K562 (cell line): ENCODE results near the gene HOXA4. TPM values are rescaled to one million over a fixed set of nuclear protein-coding genes. Genes with fewer than 3 reads are reported as not detected.

ENCODE experiments used
- ATAC-seq: fragments of 200-7000 bp; cut with Tn5 transposase; 3 replicates; pipeline ENCODE4 v1.9.1; 2020; ENCODE audit warnings: moderate library complexity
- BruUV-seq: library from RNA; stranded (reverse); fragments of 400-500 nt; replicated peaks from 2 replicates; lab custom pipeline; 2021; lab: Mats Ljungman, UMichigan
- CTCF ChIA-PET: fragments of 300-600 bp; formaldehyde crosslinking; extraction: SDS; loops from one replicate; lab custom pipeline; 2021; ENCODE audit warnings: low intra/inter-chr PET ratio; lab: Yijun Ruan, JAX
- POLR2A ChIA-PET: fragments of 300-600, 350-650 bp; sonication (Branson Sonifier 250); formaldehyde crosslinking; extraction: SDS; loops from one replicate; lab custom pipeline; 2021; ENCODE audit warnings: antibody characterized with exemption, inconsistent platforms; lab: Yijun Ruan, JAX
- DNase-seq, 4 experiments: peaks; one replicate each; pipeline versions ENCODE4 v3.0.0 to v3.0.0-alpha.2; 2011 to 2018; ENCODE audit warnings: low spot score in 3 of 4, mixed read lengths in 3 of 4; ENCODE audit errors: extremely low read depth in 1 of 4
- FAIRE-seq: peaks from 2 replicates; lab custom pipeline; 2011; peaks lifted over from hg19 to GRCh38; lab: Jason Lieb, UNC
- H2AFZ ChIP-seq: 2 replicates; pipeline ENCODE4 v1.6.0; 2011; ENCODE audit warnings: low read depth, low read length, control low read depth, inconsistent platforms
- H3K27ac ChIP-seq: fragments of 200-600 bp; 3 replicates; pipeline ENCODE4 v1.8.0; 2011; ENCODE audit warnings: low read depth, mild to moderate bottlenecking, control low read depth, inconsistent platforms, low read length, moderate library complexity, mixed read lengths; ENCODE audit errors: extremely low read depth
- H3K27me3 ChIP-seq, 2 experiments: fragments of 300-600 bp in 1 of 2; 2 replicates in 1 of 2; 3 replicates in 1 of 2; pipeline versions ENCODE4 v1.6.0 to v1.8.0; 2011; ENCODE audit warnings: inconsistent platforms in 2 of 2, low read length in 2 of 2, mild to moderate bottlenecking in 1 of 2, mixed read lengths in 1 of 2, moderate library complexity in 1 of 2; ENCODE audit not compliant: control insufficient read depth in 2 of 2, insufficient read depth in 2 of 2
- H3K36me3 ChIP-seq: fragments of 300-600 bp; 3 replicates; pipeline ENCODE4 v1.8.0; 2011; ENCODE audit warnings: mild to moderate bottlenecking, low read length, inconsistent platforms; ENCODE audit not compliant: control insufficient read depth, insufficient read depth
- H3K4me1 ChIP-seq, 2 experiments: fragments of 200-600 bp in 1 of 2; replicated peaks in 1 of 2; 2 replicates in 1 of 2; 3 replicates in 1 of 2; pipeline versions ENCODE4 v1.5.1 to v1.8.0; 2011; ENCODE audit warnings: inconsistent platforms in 2 of 2, low read length in 2 of 2, mild to moderate bottlenecking in 1 of 2, mixed read lengths in 1 of 2, moderate library complexity in 1 of 2; ENCODE audit not compliant: control insufficient read depth in 2 of 2, insufficient read depth in 2 of 2
- H3K4me2 ChIP-seq: 2 replicates; pipeline ENCODE4 v1.6.1; 2011; ENCODE audit warnings: low read length, control low read depth, inconsistent platforms, mixed read lengths; ENCODE audit not compliant: insufficient read depth
- H3K4me3 ChIP-seq: fragments of 200-600 bp; sonication (generic), shearing (Covaris generic); 2 replicates; pipeline ENCODE4 v1.5.1; 2016; ENCODE audit warnings: control low read depth, inconsistent platforms
- H3K79me2 ChIP-seq: fragments of 200-600 bp; 3 replicates; pipeline ENCODE4 v1.8.0; 2011; ENCODE audit warnings: low read length, inconsistent platforms; ENCODE audit not compliant: control insufficient read depth, insufficient read depth
- H3K9ac ChIP-seq, 2 experiments: 2 replicates each; pipeline versions ENCODE4 v1.6.0 to v1.6.1; 2011; ENCODE audit warnings: low read depth in 2 of 2, low read length in 2 of 2, control low read depth in 1 of 2, inconsistent platforms in 1 of 2, mild to moderate bottlenecking in 1 of 2, mixed read lengths in 1 of 2; ENCODE audit not compliant: insufficient read depth in 1 of 2
- H3K9me1 ChIP-seq: one replicate; pipeline ENCODE4 v1.6.0; 2011; ENCODE audit warnings: inconsistent platforms, mild to moderate bottlenecking, low read length, moderate library complexity; ENCODE audit not compliant: control insufficient read depth, insufficient read depth
- H3K9me3 ChIP-seq: replicated peaks from 2 replicates; pipeline ENCODE4 v1.5.1; 2011; ENCODE audit warnings: low read depth, low read length, inconsistent platforms; ENCODE audit not compliant: control insufficient read depth, insufficient read depth
- H4K20me1 ChIP-seq: replicated peaks from 2 replicates; pipeline ENCODE4 v1.6.1; 2011; ENCODE audit warnings: low read length, inconsistent platforms, mixed read lengths; ENCODE audit not compliant: control insufficient read depth, insufficient read depth
- CEBPB ChIP-seq: fragments of 450-650 bp; IDR thresholded peaks from 2 replicates; pipeline ENCODE4 v1.6.1; 2016; ENCODE audit warnings: missing genetic modification characterization, missing compliant biosample characterization
- DDX20 ChIP-seq: fragments of 450-650 bp; IDR thresholded peaks from 2 replicates; pipeline ENCODE4 v1.6.1; 2016; ENCODE audit warnings: missing genetic modification characterization, low read depth, mild to moderate bottlenecking, missing compliant biosample characterization, moderate library complexity
- HCFC1 ChIP-seq: IDR thresholded peaks from 2 replicates; pipeline ENCODE4 v1.6.1; 2012; ENCODE audit warnings: low read depth, low read length, improper control_type of control experiment
- NCOR1 ChIP-seq: fragments of 450-650 bp; IDR thresholded peaks from 2 replicates; pipeline ENCODE4 v1.6.1; 2016; ENCODE audit warnings: mild to moderate bottlenecking, moderate library complexity
- PTTG1 ChIP-seq: fragments of 450-650 bp; IDR thresholded peaks from 2 replicates; pipeline ENCODE4 v1.6.1; 2016; ENCODE audit warnings: low read depth, mild to moderate bottlenecking, missing genetic modification characterization, missing compliant biosample characterization
- TCF3 ChIP-seq: sonication (generic); formaldehyde crosslinking; IDR thresholded peaks from 2 replicates; pipeline ENCODE4 v1.4.0; 2020; ENCODE audit warnings: mild to moderate bottlenecking, missing genetic modification reagents
- ZBED1 ChIP-seq: IDR thresholded peaks from 2 replicates; pipeline ENCODE4 v1.6.1; 2014
- ZEB2 ChIP-seq: fragments of 450-650 bp; IDR thresholded peaks from 2 replicates; pipeline ENCODE4 v1.6.1; 2016
- ZNF280A ChIP-seq: fragments of 450-650 bp; IDR thresholded peaks from 2 replicates; pipeline ENCODE4 v1.6.1; 2018; ENCODE audit warnings: mild to moderate bottlenecking, low read depth; ENCODE audit not compliant: partially characterized antibody
- ZNF57 ChIP-seq: fragments of 450-650 bp; formaldehyde crosslinking; IDR thresholded peaks from 2 replicates; pipeline ENCODE4 v1.4.0; 2020; ENCODE audit warnings: mild to moderate bottlenecking, moderate library complexity
- WGBS: fragments of 100-300 bp; shearing (Covaris generic); methylation state at CpG from one replicate; pipeline ENCODE4 v1.1.6; 2016; ENCODE audit warnings: low coverage, mixed read lengths; ENCODE audit not compliant: insufficient coverage; ENCODE audit errors: missing lambda C conversion rate; 5-methylcytosine and 5-hydroxymethylcytosine counted together
- in situ Hi-C: fragments of 300-500 bp; cut with MboI; formaldehyde crosslinking; loops from 4 replicates; pipeline ENCODE4 v1.15.0; 2018; ENCODE audit warnings: inconsistent platforms, mixed read lengths
- intact Hi-C: fragments of 100-400 bp; cut with micrococcal nuclease; formaldehyde crosslinking; loops from 2 replicates; pipeline ENCODE4 v1.14.2; 2022
- polyA plus RNA-seq, 8 experiments: library from polyadenylated mRNA; depleted of rRNA in 4 of 8; stranded (reverse) in 5 of 8; unstranded in 3 of 8; fragments of >200 nt; fragmentation: Nextera tagmentation in 2 of 8; fragmentation: Illumina TruSeq in 1 of 8; extraction: Ambion mirVana in 2 of 8; extraction: Trizol in 1 of 8; gene quantifications; 2 replicates each; pipeline versions ENCODE4 v1.2.1 to v1.2.3, GENCODE V29; 2011 to 2014; ENCODE audit warnings: inconsistent platforms in 1 of 8, missing spikeins in 1 of 8
- total RNA-seq, 7 experiments: library from RNA; depleted of rRNA in 6 of 7; stranded (reverse); fragments of >200 nt in 6 of 7; fragmentation: Illumina TruSeq in 2 of 7; extraction: Trizol in 2 of 7; gene quantifications; 2 replicates each; pipeline versions ENCODE4 v1.2.1 to v1.2.3, GENCODE V29; 2011 to 2021; ENCODE audit warnings: low replicate concordance in 1 of 7
- TF ChIP-seq, protein P1 (sequence below): IDR thresholded peaks from 2 replicates; pipeline ENCODE4 v1.6.1; 2016; ENCODE audit warnings: missing genetic modification characterization, missing compliant biosample characterization
- TF ChIP-seq, protein P2 (sequence below): fragments of 250-450 bp; sonication (Bioruptor Pico); IDR thresholded peaks from 2 replicates; pipeline ENCODE4 v1.4.0; 2020
- TF ChIP-seq, protein P3 (sequence below): fragments of 250-450 bp; sonication (Bioruptor Pico); IDR thresholded peaks from 2 replicates; pipeline ENCODE4 v1.9.0; 2021; ENCODE audit warnings: mild to moderate bottlenecking, inconsistent platforms

The HOXA4 gene
- total and polyA plus RNA-seq, 9 of the 15 experiments (the other 6 are each of a cell fraction or from before 2014, with no cell fraction given) = not detected

- in situ Hi-C loops (loop anchor here (25.0 kb wide), 3 partner anchors 662 to 1287 kb away; no protein-coding TSS in a partner anchor), intact Hi-C loops (no loop called here)
- Histone ChIP-seq H3K9me3 (no peaks in the 10 kb centered on the region), H3K4me2 (no peak within 1 kb of the TSS), H3K9ac (no peak within 1 kb of the TSS), H4K20me1 (no peaks in the 10 kb centered on the region), H3K4me3 (no peak within 1 kb of the TSS), H2AFZ (no peak within 1 kb of the TSS), H3K9me1 (no peaks in the 10 kb centered on the region), H3K4me1 (peaks cover 0 to 3% of the 10 kb centered on the region in 2 experiments; a peak in 1 of 5 replicates), H3K27me3 (peaks cover 28 to 67% of the 10 kb centered on the region in 2 experiments), H3K79me2 (no peaks in the 10 kb centered on the region), H3K36me3 (no peaks in the 10 kb centered on the region)
- BruUV-seq = no TSS peak
- CTCF ChIA-PET = no interaction called here
- no peak for FAIRE-seq
- no peak for DNase-seq
- TF ChIP-seq ZBED1 = no peak
- TF ChIP-seq, protein P1, sequence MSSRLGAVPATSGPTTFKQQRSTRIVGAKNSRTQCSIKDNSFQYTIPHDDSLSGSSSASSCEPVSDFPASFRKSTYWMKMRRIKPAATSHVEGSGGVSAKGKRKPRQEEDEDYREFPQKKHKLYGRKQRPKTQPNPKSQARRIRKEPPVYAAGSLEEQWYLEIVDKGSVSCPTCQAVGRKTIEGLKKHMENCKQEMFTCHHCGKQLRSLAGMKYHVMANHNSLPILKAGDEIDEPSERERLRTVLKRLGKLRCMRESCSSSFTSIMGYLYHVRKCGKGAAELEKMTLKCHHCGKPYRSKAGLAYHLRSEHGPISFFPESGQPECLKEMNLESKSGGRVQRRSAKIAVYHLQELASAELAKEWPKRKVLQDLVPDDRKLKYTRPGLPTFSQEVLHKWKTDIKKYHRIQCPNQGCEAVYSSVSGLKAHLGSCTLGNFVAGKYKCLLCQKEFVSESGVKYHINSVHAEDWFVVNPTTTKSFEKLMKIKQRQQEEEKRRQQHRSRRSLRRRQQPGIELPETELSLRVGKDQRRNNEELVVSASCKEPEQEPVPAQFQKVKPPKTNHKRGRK (tag) = no peak
- TF ChIP-seq CEBPB = no peak
- no peak for TF ChIP-seq DDX20
- TF ChIP-seq PTTG1 (tag) = no peak
- no peak for TF ChIP-seq HCFC1
- TF ChIP-seq, protein P2, sequence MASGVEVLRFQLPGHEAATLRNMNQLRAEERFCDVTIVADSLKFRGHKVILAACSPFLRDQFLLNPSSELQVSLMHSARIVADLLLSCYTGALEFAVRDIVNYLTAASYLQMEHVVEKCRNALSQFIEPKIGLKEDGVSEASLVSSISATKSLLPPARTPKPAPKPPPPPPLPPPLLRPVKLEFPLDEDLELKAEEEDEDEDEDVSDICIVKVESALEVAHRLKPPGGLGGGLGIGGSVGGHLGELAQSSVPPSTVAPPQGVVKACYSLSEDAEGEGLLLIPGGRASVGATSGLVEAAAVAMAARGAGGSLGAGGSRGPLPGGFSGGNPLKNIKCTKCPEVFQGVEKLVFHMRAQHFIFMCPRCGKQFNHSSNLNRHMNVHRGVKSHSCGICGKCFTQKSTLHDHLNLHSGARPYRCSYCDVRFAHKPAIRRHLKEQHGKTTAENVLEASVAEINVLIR = no peak
- no peak for TF ChIP-seq ZNF280A
- no peak for TF ChIP-seq NCOR1
- TF ChIP-seq ZEB2 = no peak
- TF ChIP-seq, protein P3, sequence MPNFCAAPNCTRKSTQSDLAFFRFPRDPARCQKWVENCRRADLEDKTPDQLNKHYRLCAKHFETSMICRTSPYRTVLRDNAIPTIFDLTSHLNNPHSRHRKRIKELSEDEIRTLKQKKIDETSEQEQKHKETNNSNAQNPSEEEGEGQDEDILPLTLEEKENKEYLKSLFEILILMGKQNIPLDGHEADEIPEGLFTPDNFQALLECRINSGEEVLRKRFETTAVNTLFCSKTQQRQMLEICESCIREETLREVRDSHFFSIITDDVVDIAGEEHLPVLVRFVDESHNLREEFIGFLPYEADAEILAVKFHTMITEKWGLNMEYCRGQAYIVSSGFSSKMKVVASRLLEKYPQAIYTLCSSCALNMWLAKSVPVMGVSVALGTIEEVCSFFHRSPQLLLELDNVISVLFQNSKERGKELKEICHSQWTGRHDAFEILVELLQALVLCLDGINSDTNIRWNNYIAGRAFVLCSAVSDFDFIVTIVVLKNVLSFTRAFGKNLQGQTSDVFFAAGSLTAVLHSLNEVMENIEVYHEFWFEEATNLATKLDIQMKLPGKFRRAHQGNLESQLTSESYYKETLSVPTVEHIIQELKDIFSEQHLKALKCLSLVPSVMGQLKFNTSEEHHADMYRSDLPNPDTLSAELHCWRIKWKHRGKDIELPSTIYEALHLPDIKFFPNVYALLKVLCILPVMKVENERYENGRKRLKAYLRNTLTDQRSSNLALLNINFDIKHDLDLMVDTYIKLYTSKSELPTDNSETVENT (CRISPR knock-in tag) = no peak
- TF ChIP-seq ZNF57 (CRISPR knock-in tag) = no peak
- no peak for TF ChIP-seq TCF3 (CRISPR knock-in tag)
- TF ChIP-seq, all 486 proteins: peak for 0
- WGBS = 54% methylated on average over 31 of the region's 82 CpGs
- ATAC-seq = no peak
- no peak within 1 kb of the TSS for H3K27ac ChIP-seq
- POLR2A ChIA-PET = interaction anchor here (0.6 to 0.7 kb wide), 2 partner anchors 14 to 31 kb away, joined by 3 read pairs; partner anchors contain the start of gene HOXA5
These were observed 43.7 kb upstream of the HOXA4 start, which contains the start of gene HOXA10 for GRCh38 chr7:27173956-27174873. Gene HOXA10 (minus strand): TSS chr7:27174320. CDS start chr7:27174306, 14 bp downstream.
